GM12878 (cell line): ENCODE measurements around the gene INAFM1. TPM values are rescaled to one million over a fixed set of nuclear protein-coding genes. Genes with fewer than 3 reads are reported as not detected.

ENCODE experiments used
- BMI1 ChIP-seq: fragments of 450-650 bp; IDR thresholded peaks from 2 replicates; pipeline ENCODE4 v1.6.1; 2016; ENCODE audit warnings: mild to moderate bottlenecking, moderate library complexity, borderline replicate concordance
- EED ChIP-seq: sonication (generic); IDR thresholded peaks from 2 replicates; pipeline ENCODE4 v1.6.1; 2016; ENCODE audit warnings: antibody characterized with exemption, low read depth
- EGR1 ChIP-seq, 2 experiments: IDR thresholded peaks; 1 replicate in 1 of 2; 2 replicates in 1 of 2; pipeline ENCODE4 v1.6.1; 2011 to 2012; ENCODE audit warnings: low read depth in 2 of 2, low read length in 2 of 2, borderline replicate concordance in 1 of 2, mild to moderate bottlenecking in 1 of 2, moderate library complexity in 1 of 2
- EZH2 ChIP-seq: IDR thresholded peaks from 2 replicates; pipeline ENCODE4 v1.6.1; 2012; ENCODE audit warnings: low read depth, mild to moderate bottlenecking, control low read depth, inconsistent platforms, low read length, borderline replicate concordance; ENCODE audit not compliant: control insufficient read depth
- JUND ChIP-seq: IDR thresholded peaks from 2 replicates; pipeline ENCODE4 v1.6.1; 2012; ENCODE audit warnings: low read depth, mild to moderate bottlenecking, low read length, improper control_type of control experiment, moderate library complexity
- MLLT1 ChIP-seq: fragments of 450-650 bp; IDR thresholded peaks from 2 replicates; pipeline ENCODE4 v1.6.1; 2016; ENCODE audit warnings: mild to moderate bottlenecking
- MTA2 ChIP-seq: fragments of 450-650 bp; IDR thresholded peaks from 2 replicates; pipeline ENCODE4 v1.6.1; 2016; ENCODE audit warnings: low read depth, mild to moderate bottlenecking, moderate library complexity
- NFYA ChIP-seq: IDR thresholded peaks from 2 replicates; pipeline ENCODE4 v1.6.1; 2011; ENCODE audit warnings: low read depth, mild to moderate bottlenecking, low read length, improper control_type of control experiment, borderline replicate concordance
- NKRF ChIP-seq: fragments of 450-650 bp; conservative IDR thresholded peaks from 2 replicates; pipeline ENCODE4 v1.6.1; 2017; ENCODE audit warnings: mild to moderate bottlenecking, moderate library complexity
- NR2C2 ChIP-seq: IDR thresholded peaks from 2 replicates; pipeline ENCODE4 v1.6.1; 2011; ENCODE audit warnings: borderline replicate concordance, low read depth; ENCODE audit not compliant: control insufficient read depth, insufficient read length
- PML ChIP-seq: IDR thresholded peaks from 2 replicates; pipeline ENCODE4 v1.6.1; 2012; ENCODE audit warnings: low read length, inconsistent platforms
- POU2F2 ChIP-seq: IDR thresholded peaks from 3 replicates; pipeline ENCODE4 v1.6.1; 2011; ENCODE audit warnings: low read depth, mild to moderate bottlenecking, low read length, borderline replicate concordance
- RBBP5 ChIP-seq: fragments of 200-600 bp; sonication (generic); conservative IDR thresholded peaks from 2 replicates; pipeline ENCODE4 v1.6.1; 2016
- RELB ChIP-seq: fragments of 450-650 bp; IDR thresholded peaks from 2 replicates; pipeline ENCODE4 v1.6.1; 2017; ENCODE audit warnings: low read depth, mild to moderate bottlenecking, moderate library complexity
- RFX5 ChIP-seq: IDR thresholded peaks from 2 replicates; pipeline ENCODE4 v1.6.1; 2011; ENCODE audit warnings: low read depth, low read length, improper control_type of control experiment
- RUNX3 ChIP-seq: IDR thresholded peaks from 2 replicates; pipeline ENCODE4 v1.6.1; 2012; ENCODE audit warnings: low read length, inconsistent platforms
- SMARCA5 ChIP-seq: fragments of 450-650 bp; IDR thresholded peaks from 2 replicates; pipeline ENCODE4 v1.6.1; 2017; ENCODE audit warnings: mild to moderate bottlenecking
- SMC3 ChIP-seq: IDR thresholded peaks from 2 replicates; pipeline ENCODE4 v1.6.1; 2011; ENCODE audit warnings: low read length, improper control_type of control experiment, borderline replicate concordance
- TAF1 ChIP-seq: IDR thresholded peaks from 2 replicates; pipeline ENCODE4 v1.6.1; 2011; ENCODE audit warnings: mild to moderate bottlenecking, low read depth, low read length, borderline replicate concordance
- ZBTB11 ChIP-seq: fragments of 450-650 bp; formaldehyde crosslinking; IDR thresholded peaks from 2 replicates; pipeline ENCODE4 v1.5.0; 2022; ENCODE audit warnings: mild to moderate bottlenecking, missing genetic modification characterization
- ZNF207 ChIP-seq: fragments of 450-650 bp; IDR thresholded peaks from 2 replicates; pipeline ENCODE4 v1.6.1; 2014; ENCODE audit warnings: antibody characterized with exemption, mild to moderate bottlenecking, borderline replicate concordance
- polyA plus RNA-seq, 11 experiments: library from polyadenylated mRNA; depleted of rRNA in 4 of 11; unstranded in 6 of 11; stranded (reverse) in 5 of 11; fragments of >200 nt; fragmentation: Nextera tagmentation in 4 of 11; fragmentation: Illumina TruSeq in 1 of 11; extraction: Ambion mirVana in 4 of 11; extraction: Trizol in 1 of 11; gene quantifications; 1 replicate in 1 of 11; 2 replicates in 10 of 11; pipeline versions ENCODE4 v1.2.1 to v1.2.3, GENCODE V29; 2011 to 2016; ENCODE audit warnings: inconsistent platforms in 2 of 11, missing spikeins in 2 of 11, low read depth in 1 of 11
- total RNA-seq, 4 experiments: library from RNA; depleted of rRNA in 3 of 4; stranded (reverse); fragments of >200 nt in 3 of 4; fragmentation: Illumina TruSeq in 1 of 4; extraction: Trizol in 1 of 4; gene quantifications; 2 replicates each; pipeline versions ENCODE4 v1.2.1 to v1.2.3, GENCODE V29; 2013 to 2021

The INAFM1 gene
- total and polyA plus RNA-seq, 10 of the 15 experiments (the other 5 are each of a cell fraction or from before 2014, with no cell fraction given), result 0.57 to 6.8 (median 1.1) TPM; not detected in 1

GRCh38 chr19:47230054-47230920 is 44.4 kb upstream of the INAFM1 start (continued):
- TF ChIP-seq RBBP5, result no peak
- no peak for TF ChIP-seq PML
- peak; percentile 98 for TF ChIP-seq NKRF
- no peak for TF ChIP-seq BMI1
- no peak for TF ChIP-seq JUND
- peak; percentile 70 for TF ChIP-seq RFX5
- no peak for TF ChIP-seq MTA2
- TF ChIP-seq EGR1 (IDR thresholded peaks at IDR 0.05; ENCODE audit: borderline replicate concordance in 1 of 2, low read depth in 2 of 2, low read length in 2 of 2), result 0 out of 3 replicates have a peak, but pooled peaks of 1 of the 2 experiments have one; percentile 32
- no peak for TF ChIP-seq NFYA
- no peak for TF ChIP-seq ZBTB11
- peak; percentile 98; the same call in 1 of the 2 replicates for TF ChIP-seq SMARCA5
- no peak for TF ChIP-seq RELB
- no peak for TF ChIP-seq NR2C2
- TF ChIP-seq RUNX3, result peak; percentile 42; the same call in 1 of the 2 replicates
- no peak for TF ChIP-seq EED
- peak; percentile 32; the same call in 1 of the 2 replicates for TF ChIP-seq SMC3
- 0 out of 2 replicates have a peak, but pooled peaks have one; percentile 1 for TF ChIP-seq ZNF207
- no peak for TF ChIP-seq TAF1
- peak; percentile 54 for TF ChIP-seq MLLT1
- TF ChIP-seq EZH2, result no peak
- TF ChIP-seq POU2F2, result no peak
